AML-193 (cell line): ENCODE data around the gene DCTN3.

Source experiments
- DNase-seq, 2 experiments: peaks; one replicate each; lab custom pipeline; 2025; lab: John Stamatoyannopoulos, UW

Gene DCTN3

GRCh38 chr9:34620061-34620994 lies at the start of gene DCTN3:
Gene DCTN3 (minus strand): TSS chr9:34620495. CDS start chr9:34620464, 31 bp downstream.
- peak; percentile 96 to 97 for DNase-seq

- peak; percentile 43 to 50 for DNase-seq
Measured at GRCh38 chr9:34665381-34666250, 45.3 kb upstream of the DCTN3 start.

- DNase-seq = no peak
Measured at GRCh38 chr9:34665067-34665380, 44.7 kb upstream of the DCTN3 start.

- DNase-seq = peak; percentile 45 to 64
Measured at GRCh38 chr9:34664281-34665066, 44.2 kb upstream of the DCTN3 start.

- no peak for DNase-seq
Measured at GRCh38 chr9:34663303-34663605, 43.0 kb upstream of the DCTN3 start.

- no peak for DNase-seq
Measured at GRCh38 chr9:34662526-34663302, 42.4 kb upstream of the DCTN3 start, which contains the start of gene CCL27. Gene CCL27 (minus strand): TSS chr9:34662657. CDS start chr9:34662633, 24 bp downstream.

GRCh38 chr9:34659592-34660253 lies 39.4 kb upstream of the DCTN3 start:
- DNase-seq = no peak

GRCh38 chr9:34658461-34658860 lies 38.2 kb upstream of the DCTN3 start:
- DNase-seq = no peak

- DNase-seq = no peak
Measured at GRCh38 chr9:34656992-34657391, 36.7 kb upstream of the DCTN3 start.

GRCh38 chr9:34655394-34655793 lies 35.1 kb upstream of the DCTN3 start:
- no peak for DNase-seq

- no peak for DNase-seq
Measured at GRCh38 chr9:34654323-34655051, 34.2 kb upstream of the DCTN3 start.

GRCh38 chr9:34653151-34654072 lies 33.1 kb upstream of the DCTN3 start:
- no peak for DNase-seq

GRCh38 chr9:34652602-34653000 lies 32.3 kb upstream of the DCTN3 start:
- no peak for DNase-seq

- DNase-seq = no peak
Measured at GRCh38 chr9:34651876-34652601, 31.7 kb upstream of the DCTN3 start, which contains the start of gene IL11RA. Gene IL11RA (plus strand): TSS chr9:34652185. CDS start chr9:34655218, 3,033 bp downstream.

GRCh38 chr9:34651321-34651720 lies 31.0 kb upstream of the DCTN3 start:
- DNase-seq = no peak

GRCh38 chr9:34650816-34651215 lies 30.5 kb upstream of the DCTN3 start:
- no peak for DNase-seq

- DNase-seq = no peak
Measured at GRCh38 chr9:34648673-34649072, 28.4 kb upstream of the DCTN3 start.

- no peak for DNase-seq
Measured at GRCh38 chr9:34647651-34648050, 27.4 kb upstream of the DCTN3 start.
